Measurements from ENCODE around the gene GSC2.

GSC2 gene

DNA sequence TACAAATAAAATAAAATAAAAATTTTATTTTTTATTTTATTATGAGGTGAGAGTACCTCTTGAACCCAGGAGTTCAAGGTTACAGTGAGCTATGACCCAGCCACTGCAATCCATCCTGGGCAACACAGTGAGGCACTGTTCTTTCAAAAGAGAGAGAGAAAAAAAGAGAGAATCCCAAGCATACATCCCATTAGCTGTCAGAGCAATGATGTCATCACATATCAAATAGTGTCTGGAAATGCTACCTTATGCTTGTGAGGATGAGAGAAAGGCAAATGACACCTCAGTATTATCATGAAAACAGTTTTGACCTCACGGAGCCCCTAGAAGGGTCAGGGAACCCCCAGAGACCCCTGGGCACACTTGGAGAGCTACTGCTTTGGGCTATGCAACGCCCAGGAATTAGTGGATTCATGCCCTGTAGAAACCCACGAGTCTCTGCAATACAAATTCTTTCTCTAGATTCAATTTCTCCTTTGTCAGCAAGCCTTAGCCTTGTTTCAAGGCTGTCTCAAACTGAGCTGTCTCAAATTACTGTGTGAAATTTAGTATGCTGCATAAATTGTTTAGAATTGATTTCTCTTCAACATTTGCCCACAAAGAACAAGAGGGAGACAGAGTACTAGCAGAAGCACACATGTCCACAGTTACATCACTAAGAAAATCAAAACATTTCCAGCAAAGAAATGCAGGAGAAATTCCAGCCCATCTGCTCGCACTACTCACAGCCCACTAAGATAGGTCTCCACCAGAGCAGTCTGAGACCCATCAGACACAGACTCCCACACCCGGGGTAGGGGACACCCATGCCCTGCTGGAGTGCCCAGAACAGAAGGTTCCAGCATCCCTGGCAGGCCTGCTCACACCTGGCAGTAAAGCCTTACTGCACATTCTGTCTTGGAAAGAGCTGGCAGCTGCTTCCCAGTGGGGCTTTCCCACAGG lies 45.9 kb downstream of the GSC2 start:
- DNase-seq (ENCODE audit: low read depth in 1 of 2, low spot score in 1 of 2) = no peak

DNA sequence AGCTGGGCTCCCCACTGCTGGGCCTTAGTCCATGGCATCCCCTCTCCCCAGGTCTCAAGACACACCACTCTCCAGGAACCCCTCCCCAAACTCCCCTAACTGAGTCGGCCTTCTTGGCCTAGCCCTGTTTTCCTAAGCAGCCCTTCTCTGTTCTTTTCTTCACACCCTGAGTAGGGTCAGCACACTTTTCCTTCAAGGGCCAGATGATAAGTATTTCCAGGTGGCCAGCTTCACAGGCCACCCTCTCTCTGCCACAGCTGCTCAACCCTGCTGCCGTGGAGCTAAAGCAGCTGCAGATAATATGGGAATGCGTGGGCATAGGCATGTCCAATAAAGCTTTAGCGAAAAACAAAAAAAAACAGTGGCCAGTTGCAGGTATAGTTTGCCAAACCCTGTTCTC lies 51.9 kb downstream of the GSC2 start:
- DNase-seq (ENCODE audit: low read depth in 1 of 2, low spot score in 1 of 2) = no peak

DNA sequence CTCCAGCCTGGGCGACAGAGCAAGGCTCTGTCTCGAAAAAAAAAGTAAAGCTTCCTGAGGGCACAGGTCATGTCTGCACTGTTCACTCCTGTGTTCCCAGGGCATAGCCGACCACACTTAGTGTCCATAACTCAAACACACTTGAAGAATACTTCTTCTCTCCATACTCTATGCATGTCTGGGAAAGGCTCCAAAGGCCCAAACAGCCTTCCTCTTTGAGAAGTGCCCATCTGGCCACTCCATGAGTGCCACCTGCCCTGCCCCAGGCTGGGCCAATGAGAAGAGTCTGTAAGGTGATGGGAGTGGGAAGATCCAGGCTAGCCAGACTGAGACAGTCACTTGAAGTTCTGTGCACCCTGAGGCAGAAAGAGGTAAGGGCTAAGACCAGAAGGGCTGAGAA lies 52.6 kb downstream of the GSC2 start:
- DNase-seq (ENCODE audit: low read depth in 1 of 2, low spot score in 1 of 2) = no peak

All from activated T-helper 1 cell treated with anti-CD3 and anti-CD28 coated beads, Interleukin-2, amount 50 U/mL, for 16 hours (primary cell).